ENCODE results near the gene ANK3. TPM values are rescaled to one million over a fixed set of nuclear protein-coding genes. Genes with fewer than 3 reads are reported as not detected.

Gene ANK3
- polyA plus RNA-seq, 1 experiment = 1.6 TPM

DNA sequence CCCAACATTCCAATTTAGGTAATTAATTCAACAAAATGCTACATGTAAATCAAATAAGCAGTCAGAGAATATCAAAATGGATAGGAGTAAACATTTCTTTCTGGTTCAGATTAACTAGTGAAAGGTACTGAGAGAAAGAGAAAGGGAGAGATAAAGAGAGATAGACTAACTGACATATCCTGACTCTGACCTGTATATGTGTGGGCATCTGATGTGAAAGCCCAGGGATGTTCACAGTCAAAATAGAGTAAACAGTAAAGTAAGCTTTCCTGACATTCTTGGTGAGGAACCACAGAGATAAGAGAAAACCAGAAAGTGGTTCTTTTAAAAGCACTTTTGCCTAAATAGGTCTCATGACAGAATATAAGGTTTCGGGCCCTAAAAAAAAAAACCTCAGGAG lies 37.5 kb upstream of the ANK3 start:
- ChIA-PET CTCF (interaction anchor here (1.0 to 1.6 kb wide), 3 partner anchors 188 to 220 kb away, joined by 3 to 4 read pairs (median 3); no protein-coding TSS in a partner anchor), POLR2A (interaction anchor here (1.0 kb wide), 1 partner anchor 92 kb away, joined by 3 read pairs; no protein-coding TSS in a partner anchor)
- no peaks in the 10 kb centered on the region for H3K27me3 ChIP-seq (ENCODE audit: control insufficient read depth, insufficient read depth, low read length)
- no peaks in the 10 kb centered on the region for H3K9me3 ChIP-seq (ENCODE audit: control insufficient read depth, insufficient read depth, low read length)
- no peak for DNase-seq (ENCODE audit: low read depth, low spot score)
- TF ChIP-seq, protein P1, sequence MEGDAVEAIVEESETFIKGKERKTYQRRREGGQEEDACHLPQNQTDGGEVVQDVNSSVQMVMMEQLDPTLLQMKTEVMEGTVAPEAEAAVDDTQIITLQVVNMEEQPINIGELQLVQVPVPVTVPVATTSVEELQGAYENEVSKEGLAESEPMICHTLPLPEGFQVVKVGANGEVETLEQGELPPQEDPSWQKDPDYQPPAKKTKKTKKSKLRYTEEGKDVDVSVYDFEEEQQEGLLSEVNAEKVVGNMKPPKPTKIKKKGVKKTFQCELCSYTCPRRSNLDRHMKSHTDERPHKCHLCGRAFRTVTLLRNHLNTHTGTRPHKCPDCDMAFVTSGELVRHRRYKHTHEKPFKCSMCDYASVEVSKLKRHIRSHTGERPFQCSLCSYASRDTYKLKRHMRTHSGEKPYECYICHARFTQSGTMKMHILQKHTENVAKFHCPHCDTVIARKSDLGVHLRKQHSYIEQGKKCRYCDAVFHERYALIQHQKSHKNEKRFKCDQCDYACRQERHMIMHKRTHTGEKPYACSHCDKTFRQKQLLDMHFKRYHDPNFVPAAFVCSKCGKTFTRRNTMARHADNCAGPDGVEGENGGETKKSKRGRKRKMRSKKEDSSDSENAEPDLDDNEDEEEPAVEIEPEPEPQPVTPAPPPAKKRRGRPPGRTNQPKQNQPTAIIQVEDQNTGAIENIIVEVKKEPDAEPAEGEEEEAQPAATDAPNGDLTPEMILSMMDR (IDR thresholded peaks at IDR 0.05; ENCODE audit: low read depth, low read length) = no peak
- H3K4me3 ChIP-seq (ENCODE audit: low read depth, low read length) = no peak overlapping the region
- no peak overlapping the region for H3K27ac ChIP-seq (ENCODE audit: low read depth, low read length)

DNA sequence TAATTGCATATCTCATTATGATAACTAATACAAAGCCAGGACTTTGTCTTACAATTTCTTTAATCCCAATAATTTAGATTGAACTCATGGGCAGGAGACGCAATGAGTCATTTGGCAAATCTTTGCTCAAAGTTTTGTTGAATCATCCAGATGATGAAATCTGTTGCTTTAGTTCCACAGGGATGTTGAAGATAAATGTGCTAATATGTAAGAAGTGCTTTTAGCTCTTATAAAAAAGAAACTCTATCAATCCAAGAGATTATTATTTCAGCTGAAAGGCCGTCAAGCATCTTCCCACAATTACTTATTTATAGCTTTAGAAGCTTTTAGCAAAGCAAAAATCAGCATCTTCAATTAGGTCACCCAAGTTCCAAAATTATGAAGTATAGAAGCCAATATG lies 36.8 kb upstream of the ANK3 start:
- TF ChIP-seq, protein P1 (IDR thresholded peaks at IDR 0.05; ENCODE audit: low read depth, low read length) = no peak
- Histone ChIP-seq H3K27ac (ENCODE audit: low read depth, low read length) (peak overlapping the region; percentile 68), H3K9me3 (ENCODE audit: control insufficient read depth, insufficient read depth, low read length) (no peaks in the 10 kb centered on the region), H3K4me3 (ENCODE audit: low read depth, low read length) (no peak overlapping the region), H3K27me3 (ENCODE audit: control insufficient read depth, insufficient read depth, low read length) (no peaks in the 10 kb centered on the region)
- POLR2A ChIA-PET = interaction anchor here (1.0 kb wide), 1 partner anchor 91 kb away, joined by 3 read pairs; no protein-coding TSS in a partner anchor
- CTCF ChIA-PET = interaction anchor here (0.6 to 1.6 kb wide), 3 partner anchors 187 to 311 kb away, joined by 3 to 4 read pairs (median 3); no protein-coding TSS in a partner anchor
- DNase-seq (ENCODE audit: low read depth, low spot score) = peak; percentile 61

DNA sequence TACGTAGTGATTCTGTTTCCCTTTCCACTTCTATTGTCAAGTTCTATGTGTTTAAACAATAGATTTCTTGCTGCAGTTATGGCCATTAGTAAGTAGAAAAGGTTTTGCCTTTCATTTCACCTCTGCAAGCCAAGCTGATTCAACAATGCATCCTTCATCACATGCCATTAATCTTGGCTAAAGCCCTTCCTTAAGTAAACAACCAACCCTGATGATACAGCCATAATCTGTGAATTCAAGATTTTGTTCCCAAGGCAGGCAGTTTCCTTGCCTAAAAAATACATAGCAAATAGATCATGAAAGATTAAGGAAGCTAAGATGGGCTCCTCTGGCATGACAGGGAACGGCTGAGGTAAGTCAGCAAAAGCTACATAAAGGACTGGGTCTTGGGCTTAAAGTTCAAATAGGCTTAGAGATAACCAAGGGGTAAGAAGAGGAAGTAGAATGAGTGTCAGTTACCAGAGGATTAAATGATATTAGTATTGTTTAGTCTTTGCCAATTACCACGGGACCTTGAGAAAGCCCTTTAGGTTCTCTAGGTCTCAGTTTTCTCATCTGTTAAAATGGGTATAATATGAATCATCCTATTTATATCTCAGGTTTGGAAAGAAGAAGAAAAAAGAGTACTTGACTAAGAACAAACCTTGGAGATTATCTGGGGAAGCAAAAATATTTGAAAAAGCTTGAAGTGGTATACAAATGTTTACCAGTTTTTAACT lies 35.9 kb upstream of the ANK3 start:
- no peak for DNase-seq (ENCODE audit: low read depth, low spot score)
- no peak overlapping the region for H3K4me3 ChIP-seq (ENCODE audit: low read depth, low read length)
- POLR2A ChIA-PET = interaction anchor here (0.6 kb wide), 1 partner anchor 222 kb away, joined by 3 read pairs; no protein-coding TSS in a partner anchor
- no peak overlapping the region for H3K27ac ChIP-seq (ENCODE audit: low read depth, low read length)
- H3K9me3 ChIP-seq (ENCODE audit: control insufficient read depth, insufficient read depth, low read length) = no peaks in the 10 kb centered on the region
- H3K27me3 ChIP-seq (ENCODE audit: control insufficient read depth, insufficient read depth, low read length) = no peaks in the 10 kb centered on the region
- CTCF ChIA-PET = interaction anchor here (1.6 kb wide), 1 partner anchor 187 kb away, joined by 4 read pairs; no protein-coding TSS in a partner anchor
- TF ChIP-seq, protein P1 (IDR thresholded peaks at IDR 0.05; ENCODE audit: low read depth, low read length) = no peak

DNA sequence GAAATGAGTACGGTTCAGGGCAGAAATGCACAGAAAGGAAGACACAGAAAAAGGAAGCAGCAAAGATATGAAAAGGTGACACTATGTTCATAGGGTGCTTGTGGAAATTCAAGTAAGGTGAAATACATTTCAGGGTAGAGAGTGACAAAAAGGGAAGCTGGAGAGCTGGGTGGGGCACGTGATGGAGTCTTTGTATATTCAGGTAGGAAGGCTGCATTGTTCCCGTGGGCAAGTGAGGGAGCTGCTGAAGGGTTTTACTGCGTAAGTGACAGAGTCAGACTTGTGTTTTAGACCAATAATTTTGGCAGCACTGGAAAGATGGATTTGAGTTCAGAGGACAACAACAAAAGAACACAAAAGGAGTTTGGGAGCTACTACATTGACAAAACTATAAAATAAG lies 35.3 kb upstream of the ANK3 start:
- TF ChIP-seq, protein P1 (IDR thresholded peaks at IDR 0.05; ENCODE audit: low read depth, low read length) = no peak
- ChIA-PET POLR2A (no interaction called here), CTCF (no interaction called here)
- DNase-seq (ENCODE audit: low read depth, low spot score) = no peak
- no peaks in the 10 kb centered on the region for H3K9me3 ChIP-seq (ENCODE audit: control insufficient read depth, insufficient read depth, low read length)
- H3K27me3 ChIP-seq (ENCODE audit: control insufficient read depth, insufficient read depth, low read length) = no peaks in the 10 kb centered on the region
- H3K27ac ChIP-seq (ENCODE audit: low read depth, low read length) = no peak overlapping the region
- H3K4me3 ChIP-seq (ENCODE audit: low read depth, low read length) = no peak overlapping the region

DNA sequence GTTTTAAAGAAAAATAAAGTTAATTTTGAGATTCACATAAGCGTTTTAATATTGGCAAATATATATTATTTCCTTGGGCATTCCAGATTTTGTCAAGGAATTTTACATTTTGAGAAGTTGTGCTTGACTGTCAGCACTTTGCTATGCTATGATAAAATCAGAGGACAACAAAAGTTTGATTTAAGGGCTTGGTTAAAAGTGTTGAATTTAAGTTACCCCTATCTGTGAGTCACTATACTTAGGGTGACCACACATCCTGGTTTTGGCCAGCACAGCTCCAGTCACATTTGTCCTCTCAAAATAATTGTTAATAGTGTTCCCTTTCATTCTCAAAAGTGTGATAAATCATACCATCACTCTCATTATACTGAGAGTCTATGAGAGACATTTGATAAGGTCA lies 34.2 kb upstream of the ANK3 start:
- POLR2A ChIA-PET = no interaction called here
- no peak for DNase-seq (ENCODE audit: low read depth, low spot score)
- H3K27ac ChIP-seq (ENCODE audit: low read depth, low read length) = no peak overlapping the region

More for the DNA sequence above, 34.2 kb upstream of the ANK3 start:
- no peaks in the 10 kb centered on the region for H3K9me3 ChIP-seq (ENCODE audit: control insufficient read depth, insufficient read depth, low read length)
- TF ChIP-seq, protein P1 (IDR thresholded peaks at IDR 0.05; ENCODE audit: low read depth, low read length) = no peak
- no peak overlapping the region for H3K4me3 ChIP-seq (ENCODE audit: low read depth, low read length)
- CTCF ChIA-PET = interaction anchor here (1.4 kb wide), 1 partner anchor 220 kb away, joined by 4 read pairs; no protein-coding TSS in a partner anchor
- no peaks in the 10 kb centered on the region for H3K27me3 ChIP-seq (ENCODE audit: control insufficient read depth, insufficient read depth, low read length)
